ENCODE data around the gene RTN4R.

RTN4R gene

GRCh38 chr22:20218987-20219386 is 49.1 kb downstream of the RTN4R start:
- no peak for DNase-seq
- Histone ChIP-seq H3K36me3 (ENCODE audit: control insufficient read depth in 4 of 4, insufficient read depth in 4 of 4, low read length in 3 of 4) (no peaks in the 10 kb centered on the region), H3K27me3 (replicated peaks in 2 of 5; ENCODE audit: control insufficient read depth in 4 of 5, insufficient read depth in 5 of 5, low read length in 4 of 5) (no peaks in the 10 kb centered on the region), H3K27ac (ENCODE audit: insufficient read depth in 1 of 2, low read depth in 1 of 2, low read length in 2 of 2, poor library complexity in 1 of 2, severe bottlenecking in 2 of 2) (no peak overlapping the region), H3K4me3 (ENCODE audit: control insufficient read depth in 1 of 7, extremely low read depth in 1 of 7, insufficient read depth in 4 of 7, low read depth in 2 of 7, low read length in 6 of 7) (no peak overlapping the region), H3K9me3 (ENCODE audit: control extremely low read depth in 1 of 5, control insufficient read depth in 4 of 5, insufficient read depth in 2 of 5, low read depth in 1 of 5, low read length in 4 of 5) (peaks cover 0 to 5% (median 4%) of the 10 kb centered on the region in 5 experiments), H3K4me1 (ENCODE audit: control extremely low read depth in 1 of 4, control insufficient read depth in 4 of 4, insufficient read depth in 4 of 4, low read length in 3 of 4) (no peaks in the 10 kb centered on the region)
- ChIA-PET POLR2A (no interaction called here), CTCF (no interaction called here)
- WGBS (ENCODE audit: insufficient coverage), result 100% methylated on average over 6 of the region's 7 CpGs

- Histone ChIP-seq H3K4me1 (ENCODE audit: control extremely low read depth in 1 of 4, control insufficient read depth in 4 of 4, insufficient read depth in 4 of 4, low read length in 3 of 4) (no peaks in the 10 kb centered on the region), H3K27ac (ENCODE audit: insufficient read depth in 1 of 2, low read depth in 1 of 2, low read length in 2 of 2, poor library complexity in 1 of 2, severe bottlenecking in 2 of 2) (no peak overlapping the region), H3K27me3 (replicated peaks in 2 of 5; ENCODE audit: control insufficient read depth in 4 of 5, insufficient read depth in 5 of 5, low read length in 4 of 5) (no peaks in the 10 kb centered on the region), H3K4me3 (ENCODE audit: control insufficient read depth in 1 of 7, extremely low read depth in 1 of 7, insufficient read depth in 4 of 7, low read depth in 2 of 7, low read length in 6 of 7) (no peak overlapping the region), H3K9me3 (ENCODE audit: control extremely low read depth in 1 of 5, control insufficient read depth in 4 of 5, insufficient read depth in 2 of 5, low read depth in 1 of 5, low read length in 4 of 5) (peaks cover 0 to 5% (median 4%) of the 10 kb centered on the region in 5 experiments), H3K36me3 (ENCODE audit: control insufficient read depth in 4 of 4, insufficient read depth in 4 of 4, low read length in 3 of 4) (no peaks in the 10 kb centered on the region)
- ChIA-PET CTCF (no interaction called here), POLR2A (no interaction called here)
- WGBS (ENCODE audit: insufficient coverage), result 90% methylated on average over 12 of the region's 14 CpGs
- DNase-seq, result no peak
Observed at GRCh38 chr22:20218326-20218872, 49.7 kb downstream of the RTN4R start.

DNA sequence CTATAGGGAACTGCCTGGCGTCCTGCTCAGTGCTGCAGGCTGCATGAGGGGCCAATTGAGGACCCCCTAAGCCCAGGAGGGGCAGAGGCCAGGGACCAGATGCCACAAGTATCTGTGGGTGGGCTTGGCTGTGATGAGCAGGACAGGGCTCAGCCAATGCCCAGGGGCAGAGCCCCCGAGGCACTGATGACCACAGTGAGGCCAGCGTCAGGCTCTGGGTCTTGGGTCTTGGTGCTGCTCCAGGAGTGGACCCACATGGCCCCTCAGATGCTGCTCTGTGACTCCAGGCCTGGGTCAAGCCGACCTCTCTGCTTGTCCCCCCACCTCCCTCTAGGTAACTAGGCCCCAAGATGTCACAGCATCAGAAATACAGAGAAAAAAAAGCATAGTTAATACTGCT is 50.6 kb downstream of the RTN4R start:
- CTCF ChIA-PET, result no interaction called here
- WGBS (ENCODE audit: insufficient coverage), result 89% methylated on average over 4 of the region's 4 CpGs
- H3K27me3 ChIP-seq (replicated peaks in 2 of 5; ENCODE audit: control insufficient read depth in 4 of 5, insufficient read depth in 5 of 5, low read length in 4 of 5), result no peaks in the 10 kb centered on the region
- POLR2A ChIA-PET, result no interaction called here
- no peak overlapping the region for H3K27ac ChIP-seq (ENCODE audit: insufficient read depth in 1 of 2, low read depth in 1 of 2, low read length in 2 of 2, poor library complexity in 1 of 2, severe bottlenecking in 2 of 2)
- H3K4me3 ChIP-seq (ENCODE audit: control insufficient read depth in 1 of 7, extremely low read depth in 1 of 7, insufficient read depth in 4 of 7, low read depth in 2 of 7, low read length in 6 of 7), result no peak overlapping the region
- DNase-seq, result no peak
- H3K36me3 ChIP-seq (ENCODE audit: control insufficient read depth in 4 of 4, insufficient read depth in 4 of 4, low read length in 3 of 4), result no peaks in the 10 kb centered on the region
- H3K4me1 ChIP-seq (ENCODE audit: control extremely low read depth in 1 of 4, control insufficient read depth in 4 of 4, insufficient read depth in 4 of 4, low read length in 3 of 4), result no peaks in the 10 kb centered on the region
- peaks cover 0 to 5% (median 4%) of the 10 kb centered on the region in 5 experiments for H3K9me3 ChIP-seq (ENCODE audit: control extremely low read depth in 1 of 5, control insufficient read depth in 4 of 5, insufficient read depth in 2 of 5, low read depth in 1 of 5, low read length in 4 of 5)

GRCh38 chr22:20216863-20217499 is 51.1 kb downstream of the RTN4R start:
- H3K4me1 ChIP-seq (ENCODE audit: control extremely low read depth in 1 of 4, control insufficient read depth in 4 of 4, insufficient read depth in 4 of 4, low read length in 3 of 4), result no peaks in the 10 kb centered on the region
- H3K4me3 ChIP-seq (ENCODE audit: control insufficient read depth in 1 of 7, extremely low read depth in 1 of 7, insufficient read depth in 4 of 7, low read depth in 2 of 7, low read length in 6 of 7), result no peak overlapping the region
- ChIA-PET CTCF (interaction anchor here (2.3 kb wide), 1 partner anchor 21 kb away, joined by 9 read pairs; no protein-coding TSS in a partner anchor), POLR2A (no interaction called here)
- no peak overlapping the region for H3K27ac ChIP-seq (ENCODE audit: insufficient read depth in 1 of 2, low read depth in 1 of 2, low read length in 2 of 2, poor library complexity in 1 of 2, severe bottlenecking in 2 of 2)
- no peaks in the 10 kb centered on the region for H3K36me3 ChIP-seq (ENCODE audit: control insufficient read depth in 4 of 4, insufficient read depth in 4 of 4, low read length in 3 of 4)
- H3K27me3 ChIP-seq (replicated peaks in 2 of 5; ENCODE audit: control insufficient read depth in 4 of 5, insufficient read depth in 5 of 5, low read length in 4 of 5), result no peaks in the 10 kb centered on the region
- 84% methylated on average over 10 of the region's 12 CpGs for WGBS (ENCODE audit: insufficient coverage)
- peaks cover 0 to 5% (median 4%) of the 10 kb centered on the region in 5 experiments for H3K9me3 ChIP-seq (ENCODE audit: control extremely low read depth in 1 of 5, control insufficient read depth in 4 of 5, insufficient read depth in 2 of 5, low read depth in 1 of 5, low read length in 4 of 5)
- no peak for DNase-seq

GRCh38 chr22:20215742-20216141 is 52.4 kb downstream of the RTN4R start:
- H3K36me3 ChIP-seq (ENCODE audit: control insufficient read depth in 4 of 4, insufficient read depth in 4 of 4, low read length in 3 of 4), result no peaks in the 10 kb centered on the region
- H3K27me3 ChIP-seq (replicated peaks in 2 of 5; ENCODE audit: control insufficient read depth in 4 of 5, insufficient read depth in 5 of 5, low read length in 4 of 5), result no peaks in the 10 kb centered on the region
- no peaks in the 10 kb centered on the region for H3K4me1 ChIP-seq (ENCODE audit: control extremely low read depth in 1 of 4, control insufficient read depth in 4 of 4, insufficient read depth in 4 of 4, low read length in 3 of 4)
- CTCF ChIA-PET, result interaction anchor here (2.3 kb wide), 1 partner anchor 23 kb away, joined by 9 read pairs; no protein-coding TSS in a partner anchor
- DNase-seq, result no peak
- no peak overlapping the region for H3K27ac ChIP-seq (ENCODE audit: insufficient read depth in 1 of 2, low read depth in 1 of 2, low read length in 2 of 2, poor library complexity in 1 of 2, severe bottlenecking in 2 of 2)
- WGBS (ENCODE audit: insufficient coverage), result 83% methylated on average over 1 of the region's 4 CpGs
- POLR2A ChIA-PET, result no interaction called here
- H3K4me3 ChIP-seq (ENCODE audit: control insufficient read depth in 1 of 7, extremely low read depth in 1 of 7, insufficient read depth in 4 of 7, low read depth in 2 of 7, low read length in 6 of 7), result no peak overlapping the region
- peaks cover 0 to 5% (median 4%) of the 10 kb centered on the region in 5 experiments for H3K9me3 ChIP-seq (ENCODE audit: control extremely low read depth in 1 of 5, control insufficient read depth in 4 of 5, insufficient read depth in 2 of 5, low read depth in 1 of 5, low read length in 4 of 5)

GRCh38 chr22:20214853-20215252 is 53.3 kb downstream of the RTN4R start:
- H3K9me3 ChIP-seq (ENCODE audit: control extremely low read depth in 1 of 5, control insufficient read depth in 4 of 5, insufficient read depth in 2 of 5, low read depth in 1 of 5, low read length in 4 of 5), result peaks cover 0 to 5% (median 4%) of the 10 kb centered on the region in 5 experiments
- H3K36me3 ChIP-seq (ENCODE audit: control insufficient read depth in 4 of 4, insufficient read depth in 4 of 4, low read length in 3 of 4), result no peaks in the 10 kb centered on the region
- no peak overlapping the region for H3K27ac ChIP-seq (ENCODE audit: insufficient read depth in 1 of 2, low read depth in 1 of 2, low read length in 2 of 2, poor library complexity in 1 of 2, severe bottlenecking in 2 of 2)
- ChIA-PET POLR2A (no interaction called here), CTCF (interaction anchor here (2.3 kb wide), 1 partner anchor 24 kb away, joined by 9 read pairs; no protein-coding TSS in a partner anchor)
- no peaks in the 10 kb centered on the region for H3K27me3 ChIP-seq (replicated peaks in 2 of 5; ENCODE audit: control insufficient read depth in 4 of 5, insufficient read depth in 5 of 5, low read length in 4 of 5)
- no peak for DNase-seq
- no peak overlapping the region for H3K4me3 ChIP-seq (ENCODE audit: control insufficient read depth in 1 of 7, extremely low read depth in 1 of 7, insufficient read depth in 4 of 7, low read depth in 2 of 7, low read length in 6 of 7)
- H3K4me1 ChIP-seq (ENCODE audit: control extremely low read depth in 1 of 4, control insufficient read depth in 4 of 4, insufficient read depth in 4 of 4, low read length in 3 of 4), result no peaks in the 10 kb centered on the region
- 100% methylated on average over 7 of the region's 7 CpGs for WGBS (ENCODE audit: insufficient coverage)

GRCh38 chr22:20213833-20214708 is 54.0 kb downstream of the RTN4R start:
- ChIA-PET CTCF (interaction anchor here (1.1 to 2.3 kb wide), 2 partner anchors 24 to 71 kb away, joined by 3 to 9 read pairs; no protein-coding TSS in a partner anchor), POLR2A (no interaction called here)
- Histone ChIP-seq H3K4me3 (ENCODE audit: control insufficient read depth in 1 of 7, extremely low read depth in 1 of 7, insufficient read depth in 4 of 7, low read depth in 2 of 7, low read length in 6 of 7) (no peak overlapping the region), H3K27me3 (replicated peaks in 2 of 5; ENCODE audit: control insufficient read depth in 4 of 5, insufficient read depth in 5 of 5, low read length in 4 of 5) (no peaks in the 10 kb centered on the region), H3K27ac (ENCODE audit: insufficient read depth in 1 of 2, low read depth in 1 of 2, low read length in 2 of 2, poor library complexity in 1 of 2, severe bottlenecking in 2 of 2) (no peak overlapping the region), H3K4me1 (ENCODE audit: control extremely low read depth in 1 of 4, control insufficient read depth in 4 of 4, insufficient read depth in 4 of 4, low read length in 3 of 4) (no peaks in the 10 kb centered on the region), H3K9me3 (ENCODE audit: control extremely low read depth in 1 of 5, control insufficient read depth in 4 of 5, insufficient read depth in 2 of 5, low read depth in 1 of 5, low read length in 4 of 5) (no peaks in the 10 kb centered on the region), H3K36me3 (ENCODE audit: control insufficient read depth in 4 of 4, insufficient read depth in 4 of 4, low read length in 3 of 4) (no peaks in the 10 kb centered on the region)
- peak in 1 of 3 donors; percentile 4 for DNase-seq
- WGBS (ENCODE audit: insufficient coverage), result 90% methylated on average over 31 of the region's 33 CpGs
